Measurements from ENCODE around the gene TP63.

- TF ChIP-seq CTCF (conservative IDR thresholded peaks at IDR 0.05; ENCODE audit: low read depth, low read length) (no peak), EZH2 (IDR thresholded peaks at IDR 0.05; ENCODE audit: borderline replicate concordance, low read depth, low read length, poor library complexity, severe bottlenecking) (no peak)
Observed at GRCh38 chr3:189758186-189758585, 127.0 kb downstream of the TP63 start.
